AG04449 (cell line): ENCODE results near the gene AGER.

Experiments used
- CTCF ChIA-PET: fragments of 350-600 bp; formaldehyde crosslinking; extraction: SDS; loops from one replicate; lab custom pipeline; 2021; ENCODE audit warnings: antibody characterized with exemption; lab: Yijun Ruan, JAX
- POLR2A ChIA-PET: fragments of 400-600, 350-600 bp; formaldehyde crosslinking; extraction: SDS; loops from one replicate; lab custom pipeline; 2020; ENCODE audit warnings: antibody characterized with exemption, inconsistent platforms; lab: Yijun Ruan, JAX
- DNase-seq: peaks from one replicate; pipeline ENCODE4 v3.0.0-alpha.2; 2010; ENCODE audit warnings: low read depth, low spot score
- H3K4me3 ChIP-seq: 2 replicates; pipeline ENCODE4 v1.5.1; 2011; ENCODE audit warnings: low read depth, mild to moderate bottlenecking, control low read depth, low read length
- CTCF ChIP-seq: IDR thresholded peaks from one replicate; pipeline ENCODE4 v1.5.1; 2011; ENCODE audit warnings: mild to moderate bottlenecking, moderate library complexity, low read length, control low read depth, inconsistent platforms; ENCODE audit not compliant: insufficient read depth; ENCODE audit errors: missing control alignments

Gene AGER

GRCh38 chr6:32171234-32171633, 12.8 kb downstream of the AGER start:
- CTCF ChIA-PET, result interaction anchor here (1.5 to 2.1 kb wide), 3 partner anchors 9 to 123 kb away, joined by 4 to 7 read pairs (median 4); no protein-coding TSS in a partner anchor
- TF ChIP-seq CTCF, result no peak
- H3K4me3 ChIP-seq, result no peak overlapping the region
- DNase-seq, result no peak
- POLR2A ChIA-PET, result interaction anchor here (0.6 kb wide), 1 partner anchor 25 kb away, joined by 3 read pairs; no protein-coding TSS in a partner anchor

GRCh38 chr6:32170294-32170693, 13.8 kb downstream of the AGER start:
- no peak for TF ChIP-seq CTCF
- POLR2A ChIA-PET, result no interaction called here
- CTCF ChIA-PET, result no interaction called here
- no peak overlapping the region for H3K4me3 ChIP-seq
- DNase-seq, result no peak

GRCh38 chr6:32168807-32169591, 15.1 kb downstream of the AGER start:
- CTCF ChIA-PET, result interaction anchor here (0.5 to 1.0 kb wide), 3 partner anchors 50 to 1495 kb away, joined by 3 to 4 read pairs (median 3); no protein-coding TSS in a partner anchor

GRCh38 chr6:32168350-32168749, 15.7 kb downstream of the AGER start:
- no peak for TF ChIP-seq CTCF
- ChIA-PET POLR2A (interaction anchor here (0.6 kb wide), 1 partner anchor 338 kb away, joined by 3 read pairs; no protein-coding TSS in a partner anchor), CTCF (interaction anchor here (0.5 to 1.0 kb wide), 2 partner anchors 51 to 1494 kb away, joined by 3 read pairs; no protein-coding TSS in a partner anchor)
- no peak overlapping the region for H3K4me3 ChIP-seq
- no peak for DNase-seq

More at GRCh38 chr6:32168807-32169591, 15.1 kb downstream of the AGER start:
- DNase-seq, result no peak
- TF ChIP-seq CTCF, result no peak
- POLR2A ChIA-PET, result no interaction called here
- H3K4me3 ChIP-seq, result no peak overlapping the region

GRCh38 chr6:32167761-32168262, 16.2 kb downstream of the AGER start:
- ChIA-PET POLR2A (interaction anchor here (0.6 kb wide), 1 partner anchor 337 kb away, joined by 3 read pairs; no protein-coding TSS in a partner anchor), CTCF (interaction anchor here (1.1 kb wide), 1 partner anchor 51 kb away, joined by 3 read pairs; no protein-coding TSS in a partner anchor)
- no peak for DNase-seq
- no peak for TF ChIP-seq CTCF
- no peak overlapping the region for H3K4me3 ChIP-seq

GRCh38 chr6:32167154-32167760, 16.8 kb downstream of the AGER start:
- CTCF ChIA-PET, result interaction anchor here (1.1 kb wide), 1 partner anchor 51 kb away, joined by 3 read pairs; no protein-coding TSS in a partner anchor
- TF ChIP-seq CTCF, result no peak
- no peak overlapping the region for H3K4me3 ChIP-seq
- POLR2A ChIA-PET, result no interaction called here
- no peak for DNase-seq
